Hepatocyte (in vitro differentiated cells): ENCODE data around the gene CDCA7L.

ENCODE experiments used
- EZH2 ChIP-seq: fragments of 200-600 bp; sonication (generic); IDR thresholded peaks from 2 replicates; pipeline ENCODE4 v1.6.1; 2016; ENCODE audit warnings: antibody characterized with exemption, mild to moderate bottlenecking, borderline replicate concordance
- EZH2phosphoT487 ChIP-seq: fragments of 200-600 bp; sonication (generic); IDR thresholded peaks from one replicate; pipeline ENCODE4 v1.6.1; 2018; ENCODE audit warnings: antibody characterized with exemption, mild to moderate bottlenecking, low read depth, moderate library complexity; ENCODE audit not compliant: unreplicated experiment, severe bottlenecking
- TF ChIP-seq, protein P1 (sequence below): fragments of 200-600 bp; sonication (generic); IDR thresholded peaks from 2 replicates; pipeline ENCODE4 v1.5.1; 2016; ENCODE audit warnings: antibody characterized with exemption, mild to moderate bottlenecking; ENCODE audit not compliant: poor library complexity

DNA sequence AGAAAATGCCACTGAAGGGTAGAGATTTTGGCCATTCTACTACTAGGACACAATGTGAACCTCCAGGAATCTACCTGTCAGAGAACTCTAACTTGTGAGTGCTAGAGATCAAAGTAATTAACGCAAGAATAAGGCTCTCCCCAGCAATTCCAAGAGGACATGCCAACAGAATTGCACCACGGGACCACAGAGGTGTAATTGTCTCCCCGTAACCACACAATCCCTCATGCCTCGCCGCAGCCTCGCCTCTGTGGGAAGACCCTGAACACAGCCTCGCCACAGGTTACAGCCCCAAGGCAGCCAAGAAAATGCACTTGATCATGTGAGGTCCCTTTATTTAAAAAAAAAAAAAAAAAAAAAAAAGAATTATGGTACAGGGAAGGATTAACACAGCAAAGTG is 29.5 kb downstream of the CDCA7L start:
- TF ChIP-seq, protein P1, sequence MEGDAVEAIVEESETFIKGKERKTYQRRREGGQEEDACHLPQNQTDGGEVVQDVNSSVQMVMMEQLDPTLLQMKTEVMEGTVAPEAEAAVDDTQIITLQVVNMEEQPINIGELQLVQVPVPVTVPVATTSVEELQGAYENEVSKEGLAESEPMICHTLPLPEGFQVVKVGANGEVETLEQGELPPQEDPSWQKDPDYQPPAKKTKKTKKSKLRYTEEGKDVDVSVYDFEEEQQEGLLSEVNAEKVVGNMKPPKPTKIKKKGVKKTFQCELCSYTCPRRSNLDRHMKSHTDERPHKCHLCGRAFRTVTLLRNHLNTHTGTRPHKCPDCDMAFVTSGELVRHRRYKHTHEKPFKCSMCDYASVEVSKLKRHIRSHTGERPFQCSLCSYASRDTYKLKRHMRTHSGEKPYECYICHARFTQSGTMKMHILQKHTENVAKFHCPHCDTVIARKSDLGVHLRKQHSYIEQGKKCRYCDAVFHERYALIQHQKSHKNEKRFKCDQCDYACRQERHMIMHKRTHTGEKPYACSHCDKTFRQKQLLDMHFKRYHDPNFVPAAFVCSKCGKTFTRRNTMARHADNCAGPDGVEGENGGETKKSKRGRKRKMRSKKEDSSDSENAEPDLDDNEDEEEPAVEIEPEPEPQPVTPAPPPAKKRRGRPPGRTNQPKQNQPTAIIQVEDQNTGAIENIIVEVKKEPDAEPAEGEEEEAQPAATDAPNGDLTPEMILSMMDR = no peak
- TF ChIP-seq EZH2 (no peak), EZH2phosphoT487 (no peak)
